ENCODE measurements around the gene DENND2C.

The DENND2C gene

GRCh38 chr1:114609026-114609425 is 60.8 kb downstream of the DENND2C start:
- H3K4me3 ChIP-seq (ENCODE audit: low read depth, low read length): no peak overlapping the region
- H3K36me3 ChIP-seq: no peaks in the 10 kb centered on the region
- no peak for TF ChIP-seq CTCF (IDR thresholded peaks at IDR 0.05; ENCODE audit: low read depth, low read length)
- H3K4me1 ChIP-seq: no peaks in the 10 kb centered on the region
- H3K27me3 ChIP-seq: peaks cover 19% of the 10 kb centered on the region
- no peaks in the 10 kb centered on the region for H3K9me3 ChIP-seq
- no peak for DNase-seq

GRCh38 chr1:114607223-114607622 is 62.6 kb downstream of the DENND2C start:
- no peak overlapping the region for H3K4me3 ChIP-seq (ENCODE audit: low read depth, low read length)
- H3K9me3 ChIP-seq: no peaks in the 10 kb centered on the region
- TF ChIP-seq CTCF (IDR thresholded peaks at IDR 0.05; ENCODE audit: low read depth, low read length): no peak
- peaks cover 6% of the 10 kb centered on the region; the same call in 1 of the 2 replicates for H3K27me3 ChIP-seq
- H3K4me1 ChIP-seq: no peaks in the 10 kb centered on the region
- no peaks in the 10 kb centered on the region for H3K36me3 ChIP-seq
- DNase-seq: no peak

- no peak for TF ChIP-seq CTCF (IDR thresholded peaks at IDR 0.05; ENCODE audit: low read depth, low read length)
- H3K9me3 ChIP-seq: no peaks in the 10 kb centered on the region
- H3K36me3 ChIP-seq: no peaks in the 10 kb centered on the region
- H3K4me3 ChIP-seq (ENCODE audit: low read depth, low read length): no peak overlapping the region
- no peak for DNase-seq
- H3K4me1 ChIP-seq: no peaks in the 10 kb centered on the region
- peaks cover 33% of the 10 kb centered on the region for H3K27me3 ChIP-seq
These were observed 71.9 kb downstream of the DENND2C start for GRCh38 chr1:114597949-114598348.

GRCh38 chr1:114595602-114596001 is 74.2 kb downstream of the DENND2C start:
- Histone ChIP-seq H3K27me3 (peaks cover 18% of the 10 kb centered on the region), H3K36me3 (no peaks in the 10 kb centered on the region), H3K4me3 (ENCODE audit: low read depth, low read length) (no peak overlapping the region), H3K4me1 (no peaks in the 10 kb centered on the region), H3K9me3 (no peaks in the 10 kb centered on the region)
- no peak for DNase-seq
- no peak for TF ChIP-seq CTCF (IDR thresholded peaks at IDR 0.05; ENCODE audit: low read depth, low read length)

- no peaks in the 10 kb centered on the region for H3K4me1 ChIP-seq
- no peak for TF ChIP-seq CTCF (IDR thresholded peaks at IDR 0.05; ENCODE audit: low read depth, low read length)
- no peak overlapping the region for H3K4me3 ChIP-seq (ENCODE audit: low read depth, low read length)
- no peak for DNase-seq
- H3K36me3 ChIP-seq: no peaks in the 10 kb centered on the region
- no peaks in the 10 kb centered on the region for H3K9me3 ChIP-seq
- peaks cover 14% of the 10 kb centered on the region for H3K27me3 ChIP-seq
These were observed 75.8 kb downstream of the DENND2C start for GRCh38 chr1:114594046-114594445.

GRCh38 chr1:114589122-114589521 is 80.7 kb downstream of the DENND2C start:
- no peak for TF ChIP-seq CTCF (IDR thresholded peaks at IDR 0.05; ENCODE audit: low read depth, low read length)
- no peaks in the 10 kb centered on the region for H3K4me1 ChIP-seq
- H3K4me3 ChIP-seq (ENCODE audit: low read depth, low read length): no peak overlapping the region
- H3K27me3 ChIP-seq: peaks cover 5% of the 10 kb centered on the region; the same call in 1 of the 2 replicates
- H3K36me3 ChIP-seq: no peaks in the 10 kb centered on the region
- DNase-seq: no peak
- H3K9me3 ChIP-seq: no peaks in the 10 kb centered on the region

Measured in BE2C (cell line).